Ammon's horn (tissue), 1 donor: Measurements from ENCODE around the gene UHRF1.
A peak's percentile ranks its signal among the peaks of the same experiment; 100 is the strongest.
"Not testable (repeated sequence)": the region's sequence is repeated elsewhere in the genome, so short reads cannot be mapped to it uniquely, and the experiment has no call there.

Source experiments
- DNase-seq: peaks from one replicate; pipeline ENCODE4 v3.0.0-alpha.2; 2016; ENCODE audit warnings: low spot score

UHRF1 gene

GRCh38 chr19:4937060-4937459 lies 27.8 kb downstream of the UHRF1 start:
- no peak for DNase-seq

DNA sequence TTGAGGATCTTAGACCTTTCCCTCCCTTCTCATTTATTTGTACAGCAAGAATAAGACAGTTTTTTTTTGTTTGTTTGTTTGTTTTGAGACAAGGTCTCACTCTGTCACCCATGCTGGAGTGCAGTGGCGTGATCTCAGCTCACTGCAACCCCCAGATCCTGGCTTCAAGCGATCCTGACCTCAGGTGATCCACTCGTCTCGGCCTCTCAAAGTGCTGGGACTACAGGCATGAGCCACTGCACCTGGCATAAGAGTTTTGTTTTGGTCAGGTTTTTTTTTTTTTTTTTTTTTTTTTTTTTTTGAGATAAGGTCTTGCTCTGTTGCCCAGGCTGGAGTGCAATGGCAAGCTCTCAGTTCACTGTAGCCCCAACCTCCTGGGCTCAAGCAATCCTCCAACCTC lies 29.2 kb downstream of the UHRF1 start:
- not testable (repeated sequence) for DNase-seq

DNA sequence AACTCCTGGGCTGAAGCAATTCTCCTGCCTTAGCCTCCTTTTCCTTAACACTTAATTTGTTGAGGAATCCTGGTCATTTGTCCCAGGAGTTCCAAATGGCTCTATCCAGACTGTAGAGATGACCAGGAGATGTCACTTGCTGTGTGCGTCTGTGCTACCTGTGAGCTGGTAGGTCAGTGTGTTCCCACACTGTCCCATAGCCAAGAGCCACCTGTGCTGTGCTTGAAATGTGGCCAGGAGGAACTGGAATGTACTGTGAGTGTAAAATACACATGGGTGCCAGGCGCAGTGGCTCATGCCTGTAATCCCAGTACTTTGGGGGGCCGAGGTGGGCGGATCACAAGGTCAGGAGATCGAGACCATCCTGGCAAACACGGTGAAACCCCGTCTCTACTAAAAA lies 30.2 kb downstream of the UHRF1 start:
- DNase-seq, result no peak

- not testable (repeated sequence) for DNase-seq
These were observed 32.4 kb downstream of the UHRF1 start for GRCh38 chr19:4941638-4942169.

DNA sequence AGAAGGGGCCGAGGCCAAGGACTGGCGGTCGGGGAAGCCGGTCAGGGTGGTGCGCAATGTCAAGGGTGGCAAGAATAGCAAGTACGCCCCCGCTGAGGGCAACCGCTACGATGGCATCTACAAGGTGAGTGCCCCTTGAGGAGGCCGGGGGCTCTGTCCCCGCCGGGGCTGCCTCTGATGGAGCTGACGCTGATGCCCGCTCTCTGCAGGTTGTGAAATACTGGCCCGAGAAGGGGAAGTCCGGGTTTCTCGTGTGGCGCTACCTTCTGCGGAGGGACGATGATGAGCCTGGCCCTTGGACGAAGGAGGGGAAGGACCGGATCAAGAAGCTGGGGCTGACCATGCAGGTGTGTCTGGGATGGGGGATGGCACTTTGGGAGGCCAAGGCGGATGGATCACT lies 41.3 kb downstream of the UHRF1 start:
- not testable (repeated sequence) for DNase-seq

DNA sequence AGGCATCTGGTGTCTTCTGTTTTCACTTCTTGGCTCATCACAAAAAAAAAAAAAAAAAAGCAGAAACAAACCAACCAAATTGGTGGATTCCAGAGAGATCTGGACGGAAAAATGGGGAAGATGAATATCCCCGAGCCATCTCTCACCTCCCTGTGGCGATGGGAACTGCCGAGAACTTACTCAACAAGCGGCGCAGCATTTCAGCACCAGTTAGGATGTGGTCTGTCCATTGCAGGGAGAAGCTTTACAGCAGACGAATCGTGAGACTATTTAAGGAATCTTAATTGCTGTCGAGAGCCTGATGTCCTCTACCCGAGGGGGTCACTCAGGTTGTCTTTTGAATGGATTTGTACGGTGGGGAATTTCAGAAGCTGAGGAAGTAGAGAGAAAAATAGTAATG lies 42.4 kb downstream of the UHRF1 start:
- DNase-seq, result no peak

DNA sequence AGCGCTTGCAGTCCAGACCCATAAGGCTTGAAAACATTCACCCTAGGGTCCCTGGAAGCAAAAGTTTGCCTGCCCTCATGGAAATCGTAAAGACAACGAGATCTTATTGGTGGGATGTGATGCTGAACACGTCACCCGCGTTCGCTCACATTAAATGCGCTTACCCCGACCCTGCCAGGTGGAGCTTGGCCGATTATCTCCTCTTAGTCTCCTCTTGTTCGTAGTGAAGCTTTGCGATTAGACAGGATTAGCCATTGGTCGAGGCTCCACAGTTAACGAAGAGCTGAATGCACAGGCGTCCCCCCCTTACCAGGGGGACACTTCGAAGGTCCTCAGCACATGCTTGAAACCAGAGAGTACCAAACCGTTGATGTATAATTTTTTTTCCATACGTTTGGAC lies 43.6 kb downstream of the UHRF1 start:
- no peak for DNase-seq

GRCh38 chr19:4954320-4955149 lies 45.2 kb downstream of the UHRF1 start:
- DNase-seq, result not testable (repeated sequence)

DNA sequence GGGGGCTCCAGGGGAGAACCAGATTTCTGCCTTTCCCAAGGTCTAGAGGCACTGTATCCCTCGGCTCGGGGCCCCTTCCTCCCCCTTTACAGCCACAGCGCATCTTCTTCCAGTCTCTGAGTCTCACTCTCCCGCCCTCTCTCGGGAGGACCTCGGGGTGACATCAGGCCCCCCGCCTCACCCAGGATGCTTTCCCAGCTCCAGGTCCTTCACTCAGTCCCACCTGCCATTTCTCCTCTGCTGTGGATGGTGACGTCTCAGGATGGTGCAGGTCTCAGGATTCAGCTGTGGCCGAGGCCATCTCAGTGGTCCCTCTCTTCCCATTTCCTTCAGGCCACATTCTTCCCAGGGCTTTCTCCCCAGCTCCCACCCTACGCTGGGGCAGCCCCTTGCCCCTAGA lies 46.0 kb downstream of the UHRF1 start:
- no peak for DNase-seq

GRCh38 chr19:4957981-4958380 lies 48.7 kb downstream of the UHRF1 start:
- no peak for DNase-seq

GRCh38 chr19:4962085-4962619 lies 52.9 kb downstream of the UHRF1 start:
- no peak for DNase-seq

- DNase-seq, result no peak
These were observed 55.8 kb downstream of the UHRF1 start for GRCh38 chr19:4965061-4965460.

GRCh38 chr19:4966591-4966990 lies 57.3 kb downstream of the UHRF1 start:
- DNase-seq, result no peak

GRCh38 chr19:4967738-4968461 lies 58.6 kb downstream of the UHRF1 start:
- DNase-seq, result no peak

DNA sequence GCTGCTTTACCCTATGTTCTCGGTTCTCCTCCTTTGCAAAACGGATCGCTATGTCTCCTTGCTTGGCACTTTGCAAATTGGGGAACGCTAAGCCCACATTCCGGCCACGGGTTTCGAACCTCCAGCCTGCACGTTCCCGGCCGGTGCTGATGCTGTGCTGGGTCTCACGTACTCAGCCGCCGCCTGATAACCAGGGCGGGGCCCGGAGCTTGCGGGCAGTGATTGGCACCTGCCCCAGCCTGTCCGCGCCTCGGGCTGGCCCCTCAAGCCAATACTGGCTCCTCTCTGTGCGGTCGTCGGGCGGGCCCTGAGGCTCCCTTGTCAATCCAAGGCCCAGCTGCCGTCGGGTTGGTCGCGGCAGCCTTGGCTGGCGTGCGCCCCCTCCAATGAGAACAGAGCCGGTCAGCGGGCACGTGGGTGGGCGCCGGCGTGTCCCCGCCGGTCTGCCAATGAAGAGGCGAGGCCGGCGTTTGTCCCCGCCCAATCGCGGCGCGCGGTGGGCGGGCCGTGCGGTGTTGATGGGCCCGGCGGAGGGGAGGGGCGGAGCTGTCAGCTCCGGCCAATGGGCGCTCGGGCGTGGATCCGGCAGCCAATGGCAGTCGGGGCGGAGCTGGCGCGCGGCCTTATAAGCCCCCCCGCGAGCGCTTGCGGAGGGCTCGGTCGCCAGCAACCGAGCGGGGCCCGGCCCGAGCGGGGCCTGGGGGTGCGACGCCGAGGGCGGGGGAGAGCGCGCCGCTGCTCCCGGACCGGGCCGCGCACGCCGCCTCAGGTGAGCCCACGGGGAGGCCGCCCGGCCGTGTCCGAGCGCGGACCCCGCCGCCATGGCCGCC lies 59.4 kb downstream of the UHRF1 start, which contains the start of gene KDM4B:
Gene KDM4B, plus strand, starts transcription at position 652 of the 830 bp plus-strand sequence. CDS start 63,778 bp downstream, outside the sequence.
- peak; percentile 99 for DNase-seq

GRCh38 chr19:4969292-4969771 lies 60.0 kb downstream of the UHRF1 start:
- no peak for DNase-seq

DNA sequence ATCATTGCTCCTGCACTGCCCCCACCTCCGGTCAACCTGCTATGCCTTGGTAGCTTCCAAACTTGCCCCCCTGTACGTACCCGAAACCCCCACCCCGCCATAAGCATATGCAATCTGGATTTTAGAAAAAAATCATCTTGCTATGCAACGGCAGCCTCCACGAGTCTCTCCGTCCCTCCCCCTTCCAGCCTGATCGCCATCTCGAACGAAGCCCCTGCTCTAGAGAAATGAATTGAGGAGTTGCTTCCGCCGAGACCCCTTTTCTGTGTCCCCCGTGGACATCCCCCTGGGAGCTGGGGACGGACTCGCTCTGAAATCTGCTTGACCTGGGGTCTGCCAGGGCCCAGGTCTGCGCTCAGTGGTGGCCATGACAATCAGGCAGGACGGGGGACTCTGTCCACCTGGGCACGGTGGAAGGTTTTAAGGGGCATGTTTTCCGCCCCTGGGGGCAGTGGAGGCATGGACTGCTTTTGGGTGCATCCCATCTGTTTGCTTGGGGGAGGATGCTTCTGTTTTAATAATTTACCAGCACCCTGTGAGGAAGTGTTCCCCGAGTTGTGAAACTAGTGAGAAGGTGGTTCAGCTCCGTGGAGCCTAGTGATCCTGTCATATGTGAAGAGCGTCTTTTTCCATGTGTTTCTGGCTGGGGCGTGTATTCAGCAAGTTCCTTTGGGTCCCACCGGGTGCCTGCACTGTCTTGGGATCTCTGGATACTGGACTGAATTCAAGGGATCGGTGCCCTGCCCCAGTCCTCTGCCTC lies 60.7 kb downstream of the UHRF1 start:
- DNase-seq, result peak; percentile 47

DNA sequence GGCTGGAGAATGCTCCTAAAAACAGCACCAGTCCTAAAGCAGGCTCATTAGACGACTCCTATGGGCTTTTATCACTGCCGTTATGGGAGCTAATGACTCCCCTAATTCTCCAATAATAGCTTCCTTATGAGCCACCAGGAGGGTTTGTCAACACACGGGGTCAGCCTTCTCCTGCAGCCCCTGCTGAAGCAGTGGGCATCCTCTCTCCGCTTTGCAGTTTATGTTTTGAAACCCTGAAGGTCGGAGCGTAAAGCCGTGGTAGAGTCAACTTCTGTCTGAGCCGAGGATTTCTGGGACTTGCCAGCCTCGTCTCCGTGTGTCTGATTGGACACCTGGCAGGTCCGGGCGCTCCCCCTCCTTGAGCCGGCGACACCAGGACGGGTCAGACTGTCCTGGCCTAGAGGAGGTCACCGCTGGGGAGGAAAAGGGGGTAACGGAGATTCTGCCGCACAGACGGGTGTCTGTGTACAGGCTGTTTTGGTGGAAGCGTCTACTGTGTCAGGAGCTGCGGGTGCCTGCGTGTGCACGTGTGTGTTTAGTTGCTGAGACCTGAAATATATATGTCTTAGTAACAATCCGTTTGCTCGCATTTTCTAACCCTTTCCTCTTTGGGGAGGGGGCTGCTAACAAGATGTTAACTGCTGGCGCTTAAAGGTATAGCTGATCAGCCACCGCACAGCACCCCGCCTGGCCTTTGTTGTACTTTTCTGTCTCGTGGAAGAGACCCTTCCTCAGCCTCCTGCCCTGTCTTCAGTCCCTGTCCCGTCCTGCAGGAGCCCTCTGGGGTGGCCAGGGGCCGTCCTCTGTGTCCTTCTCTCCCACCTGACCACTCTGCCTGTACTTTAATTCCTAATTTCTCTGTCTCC lies 61.5 kb downstream of the UHRF1 start:
- no peak for DNase-seq

GRCh38 chr19:4971424-4971793 lies 62.1 kb downstream of the UHRF1 start:
- DNase-seq, result no peak
